Bronchial epithelial cell (primary cell): ENCODE results near the gene OR10H5. TPM values are rescaled to one million over a fixed set of nuclear protein-coding genes. Genes with fewer than 3 reads are reported as not detected.
"Not testable (repeated sequence)": the region's sequence is repeated elsewhere in the genome, so short reads cannot be mapped to it uniquely, and the experiment has no call there.

Experiments
- DNase-seq: peaks from one replicate; pipeline ENCODE4 v3.0.0-alpha.2; 2010; ENCODE audit warnings: low read depth
- FAIRE-seq: peaks from 2 replicates; lab custom pipeline; 2011; peaks lifted over from hg19 to GRCh38; lab: Jason Lieb, UNC
- H3K27me3 ChIP-seq: 2 replicates; pipeline ENCODE4 v1.5.1; 2011; ENCODE audit warnings: low read length; ENCODE audit not compliant: control insufficient read depth, insufficient read depth
- H3K36me3 ChIP-seq: 2 replicates; pipeline ENCODE4 v1.5.1; 2011; ENCODE audit warnings: low read length; ENCODE audit not compliant: control insufficient read depth, insufficient read depth
- H3K4me3 ChIP-seq: 2 replicates; pipeline ENCODE4 v1.5.1; 2011; ENCODE audit warnings: mild to moderate bottlenecking, low read depth, low read length, control low read depth
- total RNA-seq: library from RNA; depleted of rRNA; stranded (reverse); fragments of >200 nt; gene quantifications from 2 replicates; pipeline ENCODE4 v1.2.1, GENCODE V29; 2014
- TF ChIP-seq, protein P1 (sequence below): IDR thresholded peaks from 2 replicates; pipeline ENCODE4 v1.5.1; 2011; ENCODE audit warnings: mild to moderate bottlenecking, moderate library complexity, low read length, control low read depth, inconsistent platforms; ENCODE audit not compliant: insufficient read depth, severe bottlenecking

Gene OR10H5
- total RNA-seq, 1 donor from 2014 or later: not detected

DNA sequence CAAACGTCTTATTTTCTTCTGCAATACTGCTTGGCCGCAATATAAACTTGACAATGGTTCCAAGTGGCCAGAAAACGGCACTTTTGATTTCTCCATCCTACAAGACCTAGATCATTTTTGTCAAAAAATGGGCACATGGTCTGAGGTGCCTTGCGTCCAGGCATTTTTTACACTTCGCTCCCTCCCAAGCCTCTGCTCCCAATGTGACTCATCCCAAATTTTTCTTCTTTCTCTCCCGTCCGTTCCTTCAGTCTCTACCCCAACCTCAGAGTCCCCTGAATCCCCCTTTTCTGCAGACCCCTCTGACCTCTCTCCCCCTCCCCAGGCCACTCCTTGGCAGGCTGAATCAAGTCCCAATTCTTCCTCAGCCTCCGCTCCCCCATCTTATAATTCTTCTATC lies 42.3 kb downstream of the OR10H5 start:
- FAIRE-seq (no peak), DNase-seq (no peak)
- Histone ChIP-seq H3K27me3 (no peaks in the 10 kb centered on the region), H3K36me3 (no peaks in the 10 kb centered on the region), H3K4me3 (no peak overlapping the region)
- TF ChIP-seq, protein P1, sequence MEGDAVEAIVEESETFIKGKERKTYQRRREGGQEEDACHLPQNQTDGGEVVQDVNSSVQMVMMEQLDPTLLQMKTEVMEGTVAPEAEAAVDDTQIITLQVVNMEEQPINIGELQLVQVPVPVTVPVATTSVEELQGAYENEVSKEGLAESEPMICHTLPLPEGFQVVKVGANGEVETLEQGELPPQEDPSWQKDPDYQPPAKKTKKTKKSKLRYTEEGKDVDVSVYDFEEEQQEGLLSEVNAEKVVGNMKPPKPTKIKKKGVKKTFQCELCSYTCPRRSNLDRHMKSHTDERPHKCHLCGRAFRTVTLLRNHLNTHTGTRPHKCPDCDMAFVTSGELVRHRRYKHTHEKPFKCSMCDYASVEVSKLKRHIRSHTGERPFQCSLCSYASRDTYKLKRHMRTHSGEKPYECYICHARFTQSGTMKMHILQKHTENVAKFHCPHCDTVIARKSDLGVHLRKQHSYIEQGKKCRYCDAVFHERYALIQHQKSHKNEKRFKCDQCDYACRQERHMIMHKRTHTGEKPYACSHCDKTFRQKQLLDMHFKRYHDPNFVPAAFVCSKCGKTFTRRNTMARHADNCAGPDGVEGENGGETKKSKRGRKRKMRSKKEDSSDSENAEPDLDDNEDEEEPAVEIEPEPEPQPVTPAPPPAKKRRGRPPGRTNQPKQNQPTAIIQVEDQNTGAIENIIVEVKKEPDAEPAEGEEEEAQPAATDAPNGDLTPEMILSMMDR: no peak

DNA sequence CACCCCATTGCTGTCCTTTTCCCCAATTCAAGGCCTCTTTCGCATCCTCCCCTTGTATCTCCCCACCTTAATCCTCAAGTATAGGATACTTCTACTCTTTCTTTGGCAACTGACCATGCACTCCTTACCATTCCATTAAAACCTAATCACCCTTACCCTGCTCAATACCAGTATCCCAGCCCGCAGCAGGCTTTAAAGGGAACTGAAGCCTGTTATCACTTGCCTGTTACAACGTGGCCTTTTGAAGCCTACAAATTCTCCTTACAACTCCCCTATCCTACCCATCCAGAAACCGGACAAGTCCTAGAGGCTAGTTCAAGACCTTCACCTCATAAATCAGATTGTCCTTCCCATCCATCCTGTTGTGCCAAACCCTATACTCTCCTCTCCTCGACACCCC lies 44.2 kb downstream of the OR10H5 start:
- no peak for FAIRE-seq
- TF ChIP-seq, protein P1: no peak
- Histone ChIP-seq H3K36me3 (no peaks in the 10 kb centered on the region), H3K27me3 (no peaks in the 10 kb centered on the region), H3K4me3 (no peak overlapping the region)
- no peak for DNase-seq

- H3K36me3 ChIP-seq, H3K4me3 ChIP-seq, FAIRE-seq, H3K27me3 ChIP-seq, DNase-seq: not testable (repeated sequence)
Measured at GRCh38 chr19:15834232-15834631, 46.8 kb downstream of the OR10H5 start.

DNA sequence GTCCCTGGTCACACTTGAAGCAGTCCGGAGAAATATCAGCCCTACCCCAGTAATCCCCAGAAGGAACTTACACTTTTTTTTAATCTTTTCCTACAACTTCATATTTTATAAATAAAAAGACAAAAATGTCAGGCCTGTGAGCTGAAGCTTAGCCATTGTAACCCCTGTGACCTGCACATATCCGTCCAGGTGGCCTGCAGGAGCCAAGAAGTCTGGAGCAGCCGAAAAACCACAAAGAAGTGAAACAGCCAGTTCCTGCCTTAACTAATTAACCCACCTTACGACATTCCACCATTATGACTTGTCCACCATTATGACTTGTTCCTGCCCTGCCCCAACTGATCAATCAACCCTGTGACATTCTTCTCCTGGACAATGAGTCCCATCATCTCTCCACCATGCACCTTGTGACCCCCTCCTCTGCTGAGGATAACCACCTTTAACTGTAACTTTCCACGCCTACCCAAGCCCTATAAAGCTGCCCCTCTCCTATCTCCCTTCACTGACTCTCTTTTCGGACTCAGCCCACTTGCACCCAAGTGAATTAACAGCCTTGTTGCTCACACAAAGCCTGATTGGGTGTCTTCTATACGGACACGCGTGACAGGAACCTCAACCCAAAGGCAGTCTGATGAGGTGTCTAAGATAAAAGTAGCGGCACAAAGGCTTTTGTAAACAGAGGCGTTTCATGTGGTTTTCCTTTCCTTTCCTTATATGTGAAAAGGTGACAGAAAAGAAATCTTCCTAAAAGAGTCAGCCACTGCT lies 48.3 kb downstream of the OR10H5 start:
- not testable (repeated sequence) for H3K27me3 ChIP-seq, H3K36me3 ChIP-seq, FAIRE-seq
- peak overlapping the region; percentile 68 for H3K4me3 ChIP-seq
- peak; percentile 69 for DNase-seq

- no peak for FAIRE-seq
- Histone ChIP-seq H3K27me3 (no peaks in the 10 kb centered on the region), H3K36me3 (no peaks in the 10 kb centered on the region), H3K4me3 (peak overlapping the region; percentile 68)
- TF ChIP-seq, protein P1: no peak
- DNase-seq: peak; percentile 85
Measured at GRCh38 chr19:15836330-15837220, 49.1 kb downstream of the OR10H5 start.

DNA sequence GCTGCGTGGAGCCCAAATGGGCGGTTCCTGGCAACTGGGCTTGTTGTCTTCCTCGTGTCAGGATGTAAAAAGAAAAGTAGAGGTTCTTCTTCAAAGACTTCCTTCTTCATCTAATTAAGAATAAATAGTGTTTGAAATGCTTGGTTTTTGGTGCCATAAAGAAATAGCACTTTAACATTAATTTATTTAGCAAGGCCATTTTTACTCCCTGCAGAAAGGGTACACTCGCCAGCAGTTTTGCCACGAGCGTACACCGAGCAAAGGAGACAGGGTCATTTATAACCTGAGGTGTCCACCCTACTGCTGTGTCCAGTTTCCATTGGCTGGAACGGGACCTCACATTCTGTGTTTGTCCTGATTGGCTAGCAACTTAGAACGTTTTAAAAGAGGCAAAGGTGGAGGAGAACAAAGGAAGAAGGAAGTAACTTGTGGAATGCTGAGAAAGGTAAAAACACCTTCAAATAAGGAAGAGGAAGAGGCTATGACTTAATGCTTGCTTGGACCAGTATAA lies 49.8 kb downstream of the OR10H5 start:
- no peak for FAIRE-seq
- Histone ChIP-seq H3K36me3 (no peaks in the 10 kb centered on the region), H3K4me3 (peak overlapping the region; percentile 68), H3K27me3 (no peaks in the 10 kb centered on the region)
- DNase-seq: peak; percentile 86
- TF ChIP-seq, protein P1: no peak
